ENCODE measurements around the gene LANCL2. TPM values are rescaled to one million over a fixed set of nuclear protein-coding genes. Genes with fewer than 3 reads are reported as not detected.

The LANCL2 gene
- total RNA-seq, 1 experiment from 2014 or later, result 10.0 TPM

DNA sequence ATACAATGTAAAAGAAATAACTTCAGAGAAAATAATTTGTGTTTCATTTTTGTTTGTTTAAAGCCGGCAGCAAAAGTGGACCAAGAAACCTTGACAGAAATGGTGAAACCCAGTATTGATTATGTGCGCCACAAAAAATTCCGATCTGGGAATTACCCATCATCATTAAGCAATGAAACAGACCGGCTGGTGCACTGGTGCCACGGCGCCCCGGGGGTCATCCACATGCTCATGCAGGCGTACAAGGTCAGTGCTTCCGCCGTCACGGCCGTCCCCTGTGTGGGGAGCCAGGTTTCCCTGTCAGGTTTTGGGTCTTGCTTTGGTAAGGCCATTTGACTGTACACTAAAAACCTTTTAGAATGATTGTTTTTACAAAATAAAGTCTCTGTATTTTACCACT, 46.7 kb downstream of the LANCL2 start:
- BruUV-seq (replicated peaks), result no TSS peak
- Histone ChIP-seq H3K27me3 (ENCODE audit: insufficient read depth, low read length) (no peaks in the 10 kb centered on the region), H3K27ac (ENCODE audit: low read depth, low read length) (no peak overlapping the region), H3K79me2 (ENCODE audit: insufficient read depth, low read length) (no peaks in the 10 kb centered on the region), H3K4me2 (ENCODE audit: low read length) (no peak overlapping the region), H3K4me1 (ENCODE audit: control insufficient read depth in 1 of 2, insufficient read depth in 2 of 2, low read length in 2 of 2) (no peaks in the 10 kb centered on the region), H3K4me3 (replicated peaks in 1 of 2; ENCODE audit: low read depth in 1 of 2, low read length in 2 of 2) (no peak overlapping the region), H2AFZ (ENCODE audit: low read depth, low read length, poor library complexity, severe bottlenecking) (no peak overlapping the region), H3K9me2 (ENCODE audit: insufficient read depth) (no peaks in the 10 kb centered on the region), H3K9ac (ENCODE audit: low read length) (no peak overlapping the region), H3K9me3 (ENCODE audit: control insufficient read depth in 1 of 2, insufficient read depth in 1 of 2, low read depth in 1 of 2, low read length in 2 of 2) (no peaks in the 10 kb centered on the region), H4K20me1 (ENCODE audit: insufficient read depth) (no peaks in the 10 kb centered on the region), H3K36me3 (ENCODE audit: control insufficient read depth in 1 of 2, insufficient read depth in 2 of 2, low read length in 2 of 2) (no peaks in the 10 kb centered on the region)
- no peak for DNase-seq (ENCODE audit: low read depth, low spot score)
- ChIA-PET RAD21 (ENCODE audit: low non-redundant PET in 1 of 2, low total read pairs in 2 of 2, uncharacterized antibody in 2 of 2, unreplicated experiment in 2 of 2) (no interaction called here), POLR2A (no interaction called here), CTCF (no interaction called here)
- TF ChIP-seq EZH2 (IDR thresholded peaks at IDR 0.05) (no peak), EZH2phosphoT487 (IDR thresholded peaks at IDR 0.05; ENCODE audit: borderline replicate concordance) (no peak), ZFX (IDR thresholded peaks at IDR 0.05) (no peak), FOSL1 (IDR thresholded peaks at IDR 0.05; ENCODE audit: low read depth) (no peak), RAD21 (IDR thresholded peaks at IDR 0.05; ENCODE audit: low read depth) (no peak), CBX3 (IDR thresholded peaks at IDR 0.05; ENCODE audit: low read depth) (no peak), TCF7L2 (IDR thresholded peaks at IDR 0.05; ENCODE audit: borderline replicate concordance, extremely low read depth, insufficient read depth, insufficient read length) (no peak), ZNF274 (IDR thresholded peaks at IDR 0.05; ENCODE audit: low read depth, low read length) (no peak), SP1 (IDR thresholded peaks at IDR 0.05; ENCODE audit: low read depth) (no peak), JUND (IDR thresholded peaks at IDR 0.05) (no peak), POLR2A (IDR thresholded peaks at IDR 0.05; ENCODE audit: borderline replicate concordance, extremely low read depth, insufficient read depth, insufficient read length) (no peak), EGR1 (IDR thresholded peaks at IDR 0.05; ENCODE audit: low read depth) (no peak), YY1 (IDR thresholded peaks at IDR 0.05; ENCODE audit: extremely low read depth, insufficient replicate concordance, low read depth, low read length) (no peak), POLR2AphosphoS5 (IDR thresholded peaks at IDR 0.05; ENCODE audit: low read depth, low read length) (no peak), ELF1 (IDR thresholded peaks at IDR 0.05; ENCODE audit: borderline replicate concordance, low read depth) (no peak)
- TF ChIP-seq, protein P1, sequence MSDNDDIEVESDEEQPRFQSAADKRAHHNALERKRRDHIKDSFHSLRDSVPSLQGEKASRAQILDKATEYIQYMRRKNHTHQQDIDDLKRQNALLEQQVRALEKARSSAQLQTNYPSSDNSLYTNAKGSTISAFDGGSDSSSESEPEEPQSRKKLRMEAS (IDR thresholded peaks at IDR 0.05), result no peak
- TF ChIP-seq, protein P2, sequence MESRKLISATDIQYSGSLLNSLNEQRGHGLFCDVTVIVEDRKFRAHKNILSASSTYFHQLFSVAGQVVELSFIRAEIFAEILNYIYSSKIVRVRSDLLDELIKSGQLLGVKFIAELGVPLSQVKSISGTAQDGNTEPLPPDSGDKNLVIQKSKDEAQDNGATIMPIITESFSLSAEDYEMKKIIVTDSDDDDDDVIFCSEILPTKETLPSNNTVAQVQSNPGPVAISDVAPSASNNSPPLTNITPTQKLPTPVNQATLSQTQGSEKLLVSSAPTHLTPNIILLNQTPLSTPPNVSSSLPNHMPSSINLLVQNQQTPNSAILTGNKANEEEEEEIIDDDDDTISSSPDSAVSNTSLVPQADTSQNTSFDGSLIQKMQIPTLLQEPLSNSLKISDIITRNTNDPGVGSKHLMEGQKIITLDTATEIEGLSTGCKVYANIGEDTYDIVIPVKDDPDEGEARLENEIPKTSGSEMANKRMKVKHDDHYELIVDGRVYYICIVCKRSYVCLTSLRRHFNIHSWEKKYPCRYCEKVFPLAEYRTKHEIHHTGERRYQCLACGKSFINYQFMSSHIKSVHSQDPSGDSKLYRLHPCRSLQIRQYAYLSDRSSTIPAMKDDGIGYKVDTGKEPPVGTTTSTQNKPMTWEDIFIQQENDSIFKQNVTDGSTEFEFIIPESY (IDR thresholded peaks at IDR 0.05; ENCODE audit: extremely low read depth, insufficient replicate concordance, low read length), result no peak
- TF ChIP-seq, protein P3, sequence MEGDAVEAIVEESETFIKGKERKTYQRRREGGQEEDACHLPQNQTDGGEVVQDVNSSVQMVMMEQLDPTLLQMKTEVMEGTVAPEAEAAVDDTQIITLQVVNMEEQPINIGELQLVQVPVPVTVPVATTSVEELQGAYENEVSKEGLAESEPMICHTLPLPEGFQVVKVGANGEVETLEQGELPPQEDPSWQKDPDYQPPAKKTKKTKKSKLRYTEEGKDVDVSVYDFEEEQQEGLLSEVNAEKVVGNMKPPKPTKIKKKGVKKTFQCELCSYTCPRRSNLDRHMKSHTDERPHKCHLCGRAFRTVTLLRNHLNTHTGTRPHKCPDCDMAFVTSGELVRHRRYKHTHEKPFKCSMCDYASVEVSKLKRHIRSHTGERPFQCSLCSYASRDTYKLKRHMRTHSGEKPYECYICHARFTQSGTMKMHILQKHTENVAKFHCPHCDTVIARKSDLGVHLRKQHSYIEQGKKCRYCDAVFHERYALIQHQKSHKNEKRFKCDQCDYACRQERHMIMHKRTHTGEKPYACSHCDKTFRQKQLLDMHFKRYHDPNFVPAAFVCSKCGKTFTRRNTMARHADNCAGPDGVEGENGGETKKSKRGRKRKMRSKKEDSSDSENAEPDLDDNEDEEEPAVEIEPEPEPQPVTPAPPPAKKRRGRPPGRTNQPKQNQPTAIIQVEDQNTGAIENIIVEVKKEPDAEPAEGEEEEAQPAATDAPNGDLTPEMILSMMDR (IDR thresholded peaks at IDR 0.05 in 2 of 3, conservative IDR thresholded peaks at IDR 0.05 in 1 of 3; ENCODE audit: borderline replicate concordance in 1 of 3, insufficient read depth in 1 of 3, low read depth in 2 of 3, low read length in 2 of 3), result no peak
- TF ChIP-seq, protein P4, sequence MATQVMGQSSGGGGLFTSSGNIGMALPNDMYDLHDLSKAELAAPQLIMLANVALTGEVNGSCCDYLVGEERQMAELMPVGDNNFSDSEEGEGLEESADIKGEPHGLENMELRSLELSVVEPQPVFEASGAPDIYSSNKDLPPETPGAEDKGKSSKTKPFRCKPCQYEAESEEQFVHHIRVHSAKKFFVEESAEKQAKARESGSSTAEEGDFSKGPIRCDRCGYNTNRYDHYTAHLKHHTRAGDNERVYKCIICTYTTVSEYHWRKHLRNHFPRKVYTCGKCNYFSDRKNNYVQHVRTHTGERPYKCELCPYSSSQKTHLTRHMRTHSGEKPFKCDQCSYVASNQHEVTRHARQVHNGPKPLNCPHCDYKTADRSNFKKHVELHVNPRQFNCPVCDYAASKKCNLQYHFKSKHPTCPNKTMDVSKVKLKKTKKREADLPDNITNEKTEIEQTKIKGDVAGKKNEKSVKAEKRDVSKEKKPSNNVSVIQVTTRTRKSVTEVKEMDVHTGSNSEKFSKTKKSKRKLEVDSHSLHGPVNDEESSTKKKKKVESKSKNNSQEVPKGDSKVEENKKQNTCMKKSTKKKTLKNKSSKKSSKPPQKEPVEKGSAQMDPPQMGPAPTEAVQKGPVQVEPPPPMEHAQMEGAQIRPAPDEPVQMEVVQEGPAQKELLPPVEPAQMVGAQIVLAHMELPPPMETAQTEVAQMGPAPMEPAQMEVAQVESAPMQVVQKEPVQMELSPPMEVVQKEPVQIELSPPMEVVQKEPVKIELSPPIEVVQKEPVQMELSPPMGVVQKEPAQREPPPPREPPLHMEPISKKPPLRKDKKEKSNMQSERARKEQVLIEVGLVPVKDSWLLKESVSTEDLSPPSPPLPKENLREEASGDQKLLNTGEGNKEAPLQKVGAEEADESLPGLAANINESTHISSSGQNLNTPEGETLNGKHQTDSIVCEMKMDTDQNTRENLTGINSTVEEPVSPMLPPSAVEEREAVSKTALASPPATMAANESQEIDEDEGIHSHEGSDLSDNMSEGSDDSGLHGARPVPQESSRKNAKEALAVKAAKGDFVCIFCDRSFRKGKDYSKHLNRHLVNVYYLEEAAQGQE (IDR thresholded peaks at IDR 0.05; ENCODE audit: low read depth), result no peak
- TF ChIP-seq, protein P5, sequence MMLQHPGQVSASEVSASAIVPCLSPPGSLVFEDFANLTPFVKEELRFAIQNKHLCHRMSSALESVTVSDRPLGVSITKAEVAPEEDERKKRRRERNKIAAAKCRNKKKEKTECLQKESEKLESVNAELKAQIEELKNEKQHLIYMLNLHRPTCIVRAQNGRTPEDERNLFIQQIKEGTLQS (IDR thresholded peaks at IDR 0.05), result no peak
- no peak for ATAC-seq
- intact Hi-C loops (cut with micrococcal nuclease), result no loop called here

All from HCT116 (cell line).